ENCODE measurements around the gene CBX5.

DNA sequence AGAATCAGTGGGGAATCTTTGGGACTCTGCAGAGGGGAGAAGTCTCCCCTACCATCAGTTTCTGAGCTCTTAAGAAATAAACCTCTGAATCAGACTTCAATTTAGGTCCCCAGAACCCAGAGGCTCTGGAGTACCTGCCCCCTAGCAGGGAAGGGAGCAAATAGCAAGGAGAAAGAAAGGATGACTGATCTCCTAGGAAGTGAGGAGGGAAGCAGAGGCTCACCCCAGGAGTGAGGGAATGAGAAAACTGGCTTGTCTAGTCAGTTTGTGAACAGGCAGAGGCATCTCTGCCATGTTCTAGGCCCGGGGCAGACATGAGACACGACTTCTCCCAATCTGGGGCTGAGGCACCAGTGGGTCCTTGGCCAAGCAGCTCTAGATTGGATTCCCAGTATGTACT lies 66.8 kb downstream of the CBX5 start:
- TF ChIP-seq, protein P1, sequence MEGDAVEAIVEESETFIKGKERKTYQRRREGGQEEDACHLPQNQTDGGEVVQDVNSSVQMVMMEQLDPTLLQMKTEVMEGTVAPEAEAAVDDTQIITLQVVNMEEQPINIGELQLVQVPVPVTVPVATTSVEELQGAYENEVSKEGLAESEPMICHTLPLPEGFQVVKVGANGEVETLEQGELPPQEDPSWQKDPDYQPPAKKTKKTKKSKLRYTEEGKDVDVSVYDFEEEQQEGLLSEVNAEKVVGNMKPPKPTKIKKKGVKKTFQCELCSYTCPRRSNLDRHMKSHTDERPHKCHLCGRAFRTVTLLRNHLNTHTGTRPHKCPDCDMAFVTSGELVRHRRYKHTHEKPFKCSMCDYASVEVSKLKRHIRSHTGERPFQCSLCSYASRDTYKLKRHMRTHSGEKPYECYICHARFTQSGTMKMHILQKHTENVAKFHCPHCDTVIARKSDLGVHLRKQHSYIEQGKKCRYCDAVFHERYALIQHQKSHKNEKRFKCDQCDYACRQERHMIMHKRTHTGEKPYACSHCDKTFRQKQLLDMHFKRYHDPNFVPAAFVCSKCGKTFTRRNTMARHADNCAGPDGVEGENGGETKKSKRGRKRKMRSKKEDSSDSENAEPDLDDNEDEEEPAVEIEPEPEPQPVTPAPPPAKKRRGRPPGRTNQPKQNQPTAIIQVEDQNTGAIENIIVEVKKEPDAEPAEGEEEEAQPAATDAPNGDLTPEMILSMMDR (IDR thresholded peaks at IDR 0.05; ENCODE audit: insufficient read depth, low read depth, low read length) = peak; percentile 4
- TF ChIP-seq EZH2 (IDR thresholded peaks at IDR 0.05; ENCODE audit: insufficient read depth, low read length) = no peak

Data from astrocyte (in vitro differentiated cells and primary cell).